SK-N-SH treated with all-trans-retinoic acid at 6 μM for 48 hours (cell line): ENCODE data around the gene RAF1.

Experiments
- ATAC-seq: fragments of 200-7000 bp; cut with Tn5 transposase; 3 replicates; pipeline ENCODE4 v1.9.1; 2020; ENCODE audit warnings: mild to moderate bottlenecking, moderate library complexity
- ARNTL ChIP-seq: fragments of 450-650 bp; formaldehyde crosslinking; IDR thresholded peaks from 2 replicates; pipeline ENCODE4 v1.5.0; 2020; ENCODE audit warnings: low read depth, mild to moderate bottlenecking, moderate library complexity, borderline replicate concordance
- BACH2 ChIP-seq: fragments of 250-450 bp; sonication (Bioruptor Pico); IDR thresholded peaks from 2 replicates; pipeline ENCODE4 v1.9.0; 2021; ENCODE audit warnings: mild to moderate bottlenecking, borderline replicate concordance
- CREB5 ChIP-seq: fragments of 250-450 bp; sonication (Bioruptor Pico); IDR thresholded peaks from 2 replicates; pipeline ENCODE4 v1.5.1; 2020; ENCODE audit warnings: low read depth, mild to moderate bottlenecking, moderate library complexity
- CSDC2 ChIP-seq: fragments of 250-450 bp; sonication (Bioruptor Pico); IDR thresholded peaks from 2 replicates; pipeline ENCODE4 v1.5.0; 2020; ENCODE audit warnings: mild to moderate bottlenecking, moderate library complexity
- ESRRG ChIP-seq: fragments of 250-450 bp; sonication (Bioruptor Pico); IDR thresholded peaks from 2 replicates; pipeline ENCODE4 v1.6.1; 2021; ENCODE audit warnings: mild to moderate bottlenecking
- GLIS3 ChIP-seq: fragments of 250-450 bp; sonication (Bioruptor Pico); IDR thresholded peaks from 2 replicates; pipeline ENCODE4 v1.5.0; 2020; ENCODE audit warnings: mild to moderate bottlenecking, moderate library complexity
- ISL1 ChIP-seq: fragments of 250-450 bp; sonication (Bioruptor Pico); IDR thresholded peaks from 2 replicates; pipeline ENCODE4 v2.1.2; 2022; ENCODE audit warnings: mild to moderate bottlenecking, moderate library complexity
- PPARA ChIP-seq: fragments of 250-450 bp; sonication (Bioruptor Pico); IDR thresholded peaks from 2 replicates; pipeline ENCODE4 v1.5.0; 2020; ENCODE audit warnings: mild to moderate bottlenecking, borderline replicate concordance
- RARB ChIP-seq: fragments of 250-450 bp; sonication (Bioruptor Pico); IDR thresholded peaks from 2 replicates; pipeline ENCODE4 v1.8.0; 2021; ENCODE audit warnings: mild to moderate bottlenecking, moderate library complexity
- SNAI2 ChIP-seq: fragments of 250-450 bp; sonication (Bioruptor Pico); IDR thresholded peaks from 2 replicates; pipeline ENCODE4 v1.5.0; 2020; ENCODE audit warnings: mild to moderate bottlenecking, moderate library complexity
- TCF4 ChIP-seq: fragments of 250-450 bp; sonication (Bioruptor Pico); IDR thresholded peaks from 2 replicates; pipeline ENCODE4 v1.8.0; 2021; ENCODE audit warnings: mild to moderate bottlenecking, moderate library complexity, borderline replicate concordance
- TOX ChIP-seq: fragments of 250-450 bp; sonication (Bioruptor Pico); IDR thresholded peaks from 2 replicates; pipeline ENCODE4 v1.8.0; 2021; ENCODE audit warnings: mild to moderate bottlenecking, moderate library complexity, borderline replicate concordance
- TSHZ2 ChIP-seq: fragments of 250-450 bp; sonication (Bioruptor Pico); IDR thresholded peaks from 2 replicates; pipeline ENCODE4 v1.5.0; 2020; ENCODE audit warnings: mild to moderate bottlenecking, moderate library complexity
- ZFP3 ChIP-seq: fragments of 250-450 bp; sonication (Bioruptor Pico); IDR thresholded peaks from 2 replicates; pipeline ENCODE4 v1.5.0; 2020; ENCODE audit warnings: mild to moderate bottlenecking, moderate library complexity
- ZFP30 ChIP-seq: fragments of 450-650 bp; formaldehyde crosslinking; IDR thresholded peaks from 2 replicates; pipeline ENCODE4 v1.5.0; 2022; ENCODE audit warnings: mild to moderate bottlenecking, moderate library complexity
- ZNF565 ChIP-seq: fragments of 450-650 bp; formaldehyde crosslinking; conservative IDR thresholded peaks from 2 replicates; pipeline ENCODE4 v1.5.0; 2020; ENCODE audit warnings: low read depth, mild to moderate bottlenecking, moderate library complexity
- ZNF70 ChIP-seq: fragments of 450-650 bp; formaldehyde crosslinking; IDR thresholded peaks from 2 replicates; pipeline ENCODE4 v1.5.0; 2020; ENCODE audit warnings: mild to moderate bottlenecking, moderate library complexity
- TF ChIP-seq, protein P1 (sequence below): fragments of 250-450 bp; sonication (Bioruptor Pico); IDR thresholded peaks from 2 replicates; pipeline ENCODE4 v1.8.0; 2020; ENCODE audit warnings: mild to moderate bottlenecking, moderate library complexity, borderline replicate concordance
- TF ChIP-seq, protein P2 (sequence below): fragments of 250-450 bp; sonication (Bioruptor Pico); IDR thresholded peaks from 2 replicates; pipeline ENCODE4 v1.8.0; 2021; ENCODE audit warnings: low read depth, mild to moderate bottlenecking, moderate library complexity, borderline replicate concordance
- TF ChIP-seq, protein P3 (sequence below): fragments of 250-450 bp; sonication (Bioruptor Pico); IDR thresholded peaks from 2 replicates; pipeline ENCODE4 v1.5.1; 2021; ENCODE audit warnings: mild to moderate bottlenecking, moderate library complexity

The RAF1 gene

GRCh38 chr3:12618426-12618825 is 45.5 kb downstream of the RAF1 start (continued):
- TF ChIP-seq TSHZ2 (CRISPR knock-in tag) (no peak), RARB (no peak), TCF4 (CRISPR knock-in tag) (no peak), SNAI2 (CRISPR knock-in tag) (no peak), ARNTL (CRISPR knock-in tag) (no peak), ESRRG (CRISPR knock-in tag) (no peak), GLIS3 (CRISPR knock-in tag) (no peak)
- TF ChIP-seq, protein P1, sequence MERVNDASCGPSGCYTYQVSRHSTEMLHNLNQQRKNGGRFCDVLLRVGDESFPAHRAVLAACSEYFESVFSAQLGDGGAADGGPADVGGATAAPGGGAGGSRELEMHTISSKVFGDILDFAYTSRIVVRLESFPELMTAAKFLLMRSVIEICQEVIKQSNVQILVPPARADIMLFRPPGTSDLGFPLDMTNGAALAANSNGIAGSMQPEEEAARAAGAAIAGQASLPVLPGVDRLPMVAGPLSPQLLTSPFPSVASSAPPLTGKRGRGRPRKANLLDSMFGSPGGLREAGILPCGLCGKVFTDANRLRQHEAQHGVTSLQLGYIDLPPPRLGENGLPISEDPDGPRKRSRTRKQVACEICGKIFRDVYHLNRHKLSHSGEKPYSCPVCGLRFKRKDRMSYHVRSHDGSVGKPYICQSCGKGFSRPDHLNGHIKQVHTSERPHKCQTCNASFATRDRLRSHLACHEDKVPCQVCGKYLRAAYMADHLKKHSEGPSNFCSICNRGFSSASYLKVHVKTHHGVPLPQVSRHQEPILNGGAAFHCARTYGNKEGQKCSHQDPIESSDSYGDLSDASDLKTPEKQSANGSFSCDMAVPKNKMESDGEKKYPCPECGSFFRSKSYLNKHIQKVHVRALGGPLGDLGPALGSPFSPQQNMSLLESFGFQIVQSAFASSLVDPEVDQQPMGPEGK (CRISPR knock-in tag) = no peak

DNA sequence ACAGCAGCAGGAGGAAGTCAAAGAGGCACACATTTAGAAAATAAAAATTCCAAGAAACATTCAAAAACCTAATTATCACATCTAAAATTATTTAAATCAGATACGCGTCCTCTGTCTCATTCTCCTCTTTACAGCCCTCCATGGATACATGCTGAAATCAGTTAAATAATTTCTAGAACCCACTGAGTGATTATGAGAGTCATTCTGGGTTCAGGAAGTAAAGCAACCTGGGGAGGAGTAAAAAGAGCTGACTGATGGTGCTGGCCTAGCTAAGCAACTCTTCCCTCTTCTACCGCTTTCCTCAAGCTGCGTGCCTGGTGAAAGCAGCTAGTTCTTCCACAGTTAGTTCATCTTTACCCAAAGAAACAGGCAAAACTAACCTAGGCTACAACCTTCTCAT is 48.7 kb downstream of the RAF1 start:
- no peak for TF ChIP-seq BACH2 (CRISPR knock-in tag)
- TF ChIP-seq ARNTL (CRISPR knock-in tag) = no peak
- TF ChIP-seq CSDC2 (CRISPR knock-in tag) = no peak
- TF ChIP-seq ZNF565 (CRISPR knock-in tag) = no peak
- TF ChIP-seq ZNF70 = no peak
- TF ChIP-seq SNAI2 (CRISPR knock-in tag) = no peak
- no peak for TF ChIP-seq TCF4 (CRISPR knock-in tag)
- no peak for TF ChIP-seq ISL1 (CRISPR knock-in tag)
- TF ChIP-seq CREB5 (CRISPR knock-in tag) = no peak
- TF ChIP-seq, protein P2, sequence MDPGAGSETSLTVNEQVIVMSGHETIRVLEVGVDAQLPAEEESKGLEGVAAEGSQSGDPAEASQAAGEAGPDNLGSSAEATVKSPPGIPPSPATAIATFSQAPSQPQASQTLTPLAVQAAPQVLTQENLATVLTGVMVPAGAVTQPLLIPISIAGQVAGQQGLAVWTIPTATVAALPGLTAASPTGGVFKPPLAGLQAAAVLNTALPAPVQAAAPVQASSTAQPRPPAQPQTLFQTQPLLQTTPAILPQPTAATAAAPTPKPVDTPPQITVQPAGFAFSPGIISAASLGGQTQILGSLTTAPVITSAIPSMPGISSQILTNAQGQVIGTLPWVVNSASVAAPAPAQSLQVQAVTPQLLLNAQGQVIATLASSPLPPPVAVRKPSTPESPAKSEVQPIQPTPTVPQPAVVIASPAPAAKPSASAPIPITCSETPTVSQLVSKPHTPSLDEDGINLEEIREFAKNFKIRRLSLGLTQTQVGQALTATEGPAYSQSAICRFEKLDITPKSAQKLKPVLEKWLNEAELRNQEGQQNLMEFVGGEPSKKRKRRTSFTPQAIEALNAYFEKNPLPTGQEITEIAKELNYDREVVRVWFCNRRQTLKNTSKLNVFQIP (CRISPR knock-in tag) = no peak
- TF ChIP-seq, protein P1 (CRISPR knock-in tag) = no peak
- no peak for ATAC-seq

GRCh38 chr3:12613250-12613649 is 50.7 kb downstream of the RAF1 start:
- TF ChIP-seq RARB (no peak), TOX (no peak), ZFP3 (CRISPR knock-in tag) (no peak), ARNTL (CRISPR knock-in tag) (no peak), BACH2 (CRISPR knock-in tag) (no peak)
- no peak for ATAC-seq

DNA sequence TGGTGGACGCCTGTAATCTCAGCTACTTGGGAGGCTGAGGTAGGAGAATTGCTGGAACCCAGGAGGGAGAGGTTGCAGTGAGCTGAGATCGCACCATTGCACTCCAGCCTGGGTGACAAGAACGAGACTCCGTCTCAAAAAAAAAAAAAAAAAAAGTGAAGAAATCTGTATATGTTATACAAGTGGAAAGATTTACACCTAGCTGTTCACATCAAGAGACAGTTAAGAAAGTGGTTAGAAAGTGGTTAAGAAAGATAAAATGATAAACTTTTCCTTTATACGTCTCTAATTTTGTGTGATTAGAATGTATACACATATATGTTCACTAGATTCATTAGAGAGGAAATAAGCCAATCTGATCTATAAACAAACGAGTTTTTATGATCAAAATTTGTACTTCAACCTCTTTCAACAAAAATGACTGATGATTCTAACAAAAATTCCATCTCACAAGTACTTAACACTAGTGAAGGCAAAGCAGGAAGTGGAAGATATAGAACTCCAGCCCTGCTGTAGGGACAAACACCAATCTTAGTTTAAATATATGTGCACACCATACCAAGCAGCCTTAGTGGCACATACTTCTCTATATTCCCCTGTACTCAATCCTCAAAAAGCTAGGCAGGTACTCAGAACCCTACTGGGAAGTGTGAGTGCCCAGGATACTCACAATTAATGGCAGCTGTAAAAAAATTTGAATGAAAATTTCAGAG is 51.2 kb downstream of the RAF1 start:
- no peak for ATAC-seq
- TF ChIP-seq ESRRG (CRISPR knock-in tag) = no peak
- TF ChIP-seq, protein P3, sequence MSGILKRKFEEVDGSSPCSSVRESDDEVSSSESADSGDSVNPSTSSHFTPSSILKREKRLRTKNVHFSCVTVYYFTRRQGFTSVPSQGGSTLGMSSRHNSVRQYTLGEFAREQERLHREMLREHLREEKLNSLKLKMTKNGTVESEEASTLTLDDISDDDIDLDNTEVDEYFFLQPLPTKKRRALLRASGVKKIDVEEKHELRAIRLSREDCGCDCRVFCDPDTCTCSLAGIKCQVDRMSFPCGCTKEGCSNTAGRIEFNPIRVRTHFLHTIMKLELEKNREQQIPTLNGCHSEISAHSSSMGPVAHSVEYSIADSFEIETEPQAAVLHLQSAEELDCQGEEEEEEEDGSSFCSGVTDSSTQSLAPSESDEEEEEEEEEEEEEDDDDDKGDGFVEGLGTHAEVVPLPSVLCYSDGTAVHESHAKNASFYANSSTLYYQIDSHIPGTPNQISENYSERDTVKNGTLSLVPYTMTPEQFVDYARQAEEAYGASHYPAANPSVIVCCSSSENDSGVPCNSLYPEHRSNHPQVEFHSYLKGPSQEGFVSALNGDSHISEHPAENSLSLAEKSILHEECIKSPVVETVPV (CRISPR knock-in tag) = no peak
- no peak for TF ChIP-seq PPARA (CRISPR knock-in tag)
- TF ChIP-seq TSHZ2 (CRISPR knock-in tag) = no peak
- TF ChIP-seq TCF4 (CRISPR knock-in tag) = no peak
- no peak for TF ChIP-seq ZFP30 (CRISPR knock-in tag)
